ENCODE results near the gene IL5RA. TPM values are rescaled to one million over a fixed set of nuclear protein-coding genes. Genes with fewer than 3 reads are reported as not detected.

Gene IL5RA, protein sequence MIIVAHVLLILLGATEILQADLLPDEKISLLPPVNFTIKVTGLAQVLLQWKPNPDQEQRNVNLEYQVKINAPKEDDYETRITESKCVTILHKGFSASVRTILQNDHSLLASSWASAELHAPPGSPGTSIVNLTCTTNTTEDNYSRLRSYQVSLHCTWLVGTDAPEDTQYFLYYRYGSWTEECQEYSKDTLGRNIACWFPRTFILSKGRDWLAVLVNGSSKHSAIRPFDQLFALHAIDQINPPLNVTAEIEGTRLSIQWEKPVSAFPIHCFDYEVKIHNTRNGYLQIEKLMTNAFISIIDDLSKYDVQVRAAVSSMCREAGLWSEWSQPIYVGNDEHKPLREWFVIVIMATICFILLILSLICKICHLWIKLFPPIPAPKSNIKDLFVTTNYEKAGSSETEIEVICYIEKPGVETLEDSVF
- total RNA-seq, result not detected in 2 replicates

DNA sequence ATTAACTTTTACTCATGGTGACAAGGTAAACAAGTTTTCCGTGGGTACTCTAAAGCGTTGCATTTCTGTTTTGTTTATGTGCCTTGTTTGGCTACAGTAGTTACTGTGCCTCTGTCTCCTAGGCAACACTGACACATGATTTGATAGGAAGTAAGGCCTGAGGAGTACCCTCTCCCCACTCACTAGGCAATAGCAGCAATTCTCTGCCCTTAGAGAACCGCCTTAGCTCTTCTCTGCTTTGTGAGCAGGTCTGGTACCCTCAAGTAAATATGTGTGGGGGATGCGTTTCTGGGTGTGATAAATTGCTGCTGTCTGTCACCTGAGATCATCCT, at the start of gene IL5RA:
TSS of gene IL5RA (minus strand) at position 76 of the 332 bp plus-strand sequence. CDS start 5,390 bp downstream, outside the sequence.

DNA sequence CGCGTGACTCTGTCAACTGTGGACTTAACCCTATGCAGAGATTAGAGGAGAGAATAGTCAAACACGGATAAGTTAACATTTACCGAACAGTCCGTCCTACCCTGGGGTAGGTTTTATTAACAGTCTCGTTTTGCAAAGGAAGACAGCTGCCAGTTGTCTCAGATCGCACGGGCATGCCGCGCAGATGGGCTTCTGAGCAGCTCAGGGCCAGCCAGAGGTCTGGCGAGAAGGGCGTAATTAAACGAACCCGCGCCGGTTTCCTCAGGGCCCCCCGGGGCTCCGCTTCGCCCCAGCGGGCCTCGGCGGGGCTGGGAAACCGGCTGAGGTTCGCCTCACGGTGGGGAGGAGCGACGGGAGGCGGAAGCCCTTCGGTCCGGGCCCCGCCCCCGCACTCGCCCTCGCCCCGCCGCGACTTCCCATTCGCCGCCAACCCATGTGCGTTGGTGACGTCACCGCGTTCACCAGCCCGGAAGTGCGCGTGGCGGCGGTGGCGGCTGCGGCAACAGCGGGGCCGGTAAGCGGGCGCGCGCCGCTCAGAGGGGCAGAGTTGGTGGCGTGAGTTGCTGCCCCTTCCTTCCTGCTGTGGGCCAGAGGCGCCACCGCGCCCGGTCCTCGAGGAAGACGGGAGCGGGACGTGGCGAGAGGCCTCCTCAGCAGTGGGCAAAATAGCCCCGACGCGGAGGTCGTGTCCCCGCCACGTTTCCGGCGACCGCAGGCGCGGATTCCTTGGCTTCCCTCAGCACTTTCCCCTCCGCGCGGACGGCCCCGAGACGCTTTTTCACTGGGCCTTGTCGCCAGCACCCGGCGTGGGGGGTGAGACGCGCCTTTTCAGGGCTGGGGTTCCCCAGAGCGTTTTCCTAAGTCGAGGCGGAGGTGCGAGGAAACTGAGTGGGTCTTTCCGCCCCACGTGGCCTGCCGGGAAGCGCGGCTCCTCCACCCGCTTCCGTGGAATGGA, 16.6 kb upstream of the IL5RA start, which contains the start of gene TRNT1:
TSS of gene TRNT1 (plus strand) at position 464 of the 955 bp plus-strand sequence. CDS start 2,101 bp downstream, outside the sequence.

Other genes starting within 250 kb of the IL5RA start
- gene TRNT1, start 16.6 kb upstream of the IL5RA start, total RNA-seq, result 13.8 and 18.5 TPM in 2 replicates
- gene CRBN, start 69.3 kb upstream of the IL5RA start, total RNA-seq, result 26.8 and 47.1 TPM in 2 replicates